MV-4-11 (cell line): Measurements from ENCODE around the gene BTBD3.

Experiments used
- DNase-seq: peaks from one replicate; lab custom pipeline; 2025; lab: John Stamatoyannopoulos, UW

BTBD3 gene

GRCh38 chr20:11970243-11970836, 52.6 kb downstream of the BTBD3 start:
- no peak for DNase-seq

DNA sequence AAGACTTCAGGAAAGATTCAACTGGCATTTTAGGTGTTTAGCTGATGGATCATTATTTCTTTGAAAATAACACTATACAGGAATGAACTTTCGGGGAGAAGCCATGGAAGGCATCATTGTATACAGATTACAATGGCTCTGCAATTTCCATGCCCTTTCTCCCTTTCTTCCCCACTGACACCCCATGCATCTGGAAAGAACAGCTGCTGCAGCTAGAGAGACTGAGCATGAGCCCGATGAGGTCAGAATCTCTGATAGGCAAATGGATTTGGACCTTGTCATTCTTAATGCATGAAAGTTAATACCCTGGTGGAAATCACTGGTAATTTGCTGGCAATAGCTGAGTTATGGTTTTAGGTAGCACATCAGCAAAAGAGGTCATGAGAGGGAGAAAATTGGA, 54.8 kb downstream of the BTBD3 start:
- no peak for DNase-seq
